ELR (cell line): ENCODE measurements around the gene PAPPA2.
A peak's percentile ranks its signal among the peaks of the same experiment; 100 is the strongest.

ENCODE experiments used
- DNase-seq: peaks from one replicate; pipeline ENCODE4 v3.0.0-alpha.2; 2015; ENCODE audit warnings: low read depth

PAPPA2 gene

GRCh38 chr1:176767714-176768136 lies 304.8 kb downstream of the PAPPA2 start:
- DNase-seq: no peak

GRCh38 chr1:176768532-176768931 lies 305.6 kb downstream of the PAPPA2 start:
- no peak for DNase-seq

DNA sequence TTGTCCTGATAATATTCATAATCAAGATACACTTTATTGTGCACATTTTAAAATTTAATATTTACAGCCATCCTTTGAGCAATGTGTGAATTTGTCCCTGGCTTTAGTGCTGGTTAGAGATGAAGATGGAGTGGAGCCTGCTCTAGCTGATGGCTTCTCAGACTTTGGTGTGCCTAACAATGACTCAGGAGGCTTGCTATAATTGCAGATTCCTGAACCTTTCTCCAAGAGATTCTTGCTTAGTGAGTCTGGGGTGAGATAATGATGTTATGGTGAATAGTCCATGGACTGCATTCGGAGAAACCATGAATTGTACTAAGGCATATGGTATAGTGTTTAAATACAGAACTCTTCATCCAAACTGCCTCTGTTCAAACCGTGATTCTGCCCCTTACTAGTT lies 307.1 kb downstream of the PAPPA2 start:
- peak; percentile 19 for DNase-seq

GRCh38 chr1:176773038-176773437 lies 310.1 kb downstream of the PAPPA2 start:
- no peak for DNase-seq

- no peak for DNase-seq
Measured at GRCh38 chr1:176774224-176774623, 311.2 kb downstream of the PAPPA2 start.

GRCh38 chr1:176775378-176775777 lies 312.4 kb downstream of the PAPPA2 start:
- no peak for DNase-seq

- no peak for DNase-seq
Measured at GRCh38 chr1:176775996-176776395, 313.0 kb downstream of the PAPPA2 start.

DNA sequence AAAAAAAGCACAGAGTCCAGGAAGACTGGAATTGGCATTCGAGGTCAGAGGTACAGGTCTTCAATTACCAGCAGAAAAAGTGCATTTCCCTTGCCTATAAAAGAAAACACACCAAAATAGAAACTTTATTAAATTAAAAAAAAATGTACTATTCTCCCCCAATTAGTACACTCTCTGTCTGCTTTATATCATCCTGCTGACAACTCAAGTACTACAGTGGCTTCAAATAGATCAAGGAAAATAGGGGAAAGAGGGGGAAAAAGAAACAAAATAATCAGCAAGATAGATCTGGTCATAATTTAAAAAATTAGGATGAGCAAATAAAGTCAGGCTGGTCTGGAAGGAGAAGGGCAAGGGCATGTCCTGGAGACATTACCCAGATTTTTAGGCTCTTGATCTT lies 315.1 kb downstream of the PAPPA2 start:
- no peak for DNase-seq

GRCh38 chr1:176779992-176780328 lies 317.0 kb downstream of the PAPPA2 start:
- DNase-seq: no peak

DNA sequence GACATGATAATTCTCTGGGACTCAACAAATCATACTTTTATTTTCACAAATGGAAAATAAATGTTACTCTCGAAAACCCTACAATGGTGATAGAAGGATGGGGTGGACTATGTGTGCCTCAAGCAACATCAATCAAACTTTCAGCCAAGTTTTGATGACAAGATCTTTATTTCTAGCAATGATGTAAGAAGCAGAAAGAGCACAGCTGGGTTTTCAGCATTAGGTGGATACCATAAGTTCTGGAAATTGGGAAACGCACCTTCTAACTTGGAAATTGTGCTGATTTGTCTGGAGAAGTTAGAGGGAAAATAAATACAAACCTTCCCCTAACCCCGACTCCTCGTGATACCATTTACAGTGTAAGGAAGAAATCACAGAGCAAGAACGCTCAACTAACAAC lies 320.3 kb downstream of the PAPPA2 start:
- DNase-seq: no peak

DNA sequence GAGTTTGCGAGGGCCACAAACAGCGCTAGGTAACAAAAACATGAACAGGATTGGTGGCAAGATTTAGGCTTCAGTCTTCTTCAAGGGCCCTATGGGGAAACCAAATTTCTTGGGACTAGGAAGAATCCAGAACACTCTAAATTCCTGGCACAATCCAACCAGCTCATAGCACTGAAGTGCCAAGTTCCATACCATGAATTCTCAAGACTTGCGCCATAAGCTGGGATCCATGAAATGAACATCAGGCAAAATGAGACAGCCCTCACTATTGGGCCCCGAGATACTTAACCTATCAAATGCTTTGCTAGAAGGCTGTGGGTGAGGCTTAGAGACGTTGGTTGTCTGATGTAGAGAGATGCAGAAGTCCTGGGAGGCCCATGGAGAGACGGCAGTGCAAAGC lies 322.1 kb downstream of the PAPPA2 start:
- DNase-seq: no peak

GRCh38 chr1:176785791-176786190 lies 322.8 kb downstream of the PAPPA2 start:
- peak; percentile 2 for DNase-seq

DNA sequence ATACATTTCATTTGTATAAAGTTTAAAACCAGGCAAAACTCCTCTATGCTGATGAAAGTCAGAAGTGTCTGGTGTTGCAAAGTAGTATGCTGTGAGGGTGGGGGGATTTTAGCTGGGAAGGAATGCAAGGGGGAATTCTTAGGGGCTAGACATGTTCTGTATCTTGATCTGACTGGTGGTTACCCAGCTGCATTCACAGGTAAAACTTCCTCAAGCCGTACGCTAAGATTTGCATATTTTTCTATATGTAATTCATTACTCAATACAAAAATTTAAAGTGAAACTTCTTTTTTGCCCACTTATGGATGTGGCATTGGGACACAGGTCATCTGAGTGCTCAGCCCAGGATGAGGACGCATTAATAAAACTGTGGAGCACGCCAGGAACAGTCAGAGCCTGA lies 323.3 kb downstream of the PAPPA2 start:
- peak; percentile 7 for DNase-seq

DNA sequence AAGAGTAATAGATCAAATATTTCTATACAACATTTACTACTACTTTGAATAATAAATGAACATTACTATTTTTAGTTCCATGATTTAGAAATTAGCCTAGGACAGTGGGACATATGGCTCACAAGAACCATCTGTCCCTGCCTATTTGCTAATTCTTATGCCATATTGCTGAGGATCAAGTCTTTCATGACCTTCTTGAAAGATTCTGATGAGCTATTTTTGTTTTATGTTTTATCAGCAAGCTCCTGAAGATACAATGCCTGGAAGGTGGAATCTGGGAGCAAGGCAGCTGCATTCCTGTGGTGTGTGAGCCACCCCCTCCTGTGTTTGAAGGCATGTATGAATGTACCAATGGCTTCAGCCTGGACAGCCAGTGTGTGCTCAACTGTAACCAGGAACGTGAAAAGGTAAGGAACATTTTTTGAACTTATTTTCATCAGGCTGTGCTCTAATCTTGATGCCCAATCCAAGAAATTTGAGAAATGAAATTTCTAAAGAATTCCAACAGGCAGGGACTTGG lies 326.7 kb downstream of the PAPPA2 start:
- peak; percentile 34 for DNase-seq

- DNase-seq: no peak
Measured at GRCh38 chr1:176790786-176791185, 327.8 kb downstream of the PAPPA2 start.

- peak; percentile 7 for DNase-seq
Measured at GRCh38 chr1:176791906-176792305, 328.9 kb downstream of the PAPPA2 start.

DNA sequence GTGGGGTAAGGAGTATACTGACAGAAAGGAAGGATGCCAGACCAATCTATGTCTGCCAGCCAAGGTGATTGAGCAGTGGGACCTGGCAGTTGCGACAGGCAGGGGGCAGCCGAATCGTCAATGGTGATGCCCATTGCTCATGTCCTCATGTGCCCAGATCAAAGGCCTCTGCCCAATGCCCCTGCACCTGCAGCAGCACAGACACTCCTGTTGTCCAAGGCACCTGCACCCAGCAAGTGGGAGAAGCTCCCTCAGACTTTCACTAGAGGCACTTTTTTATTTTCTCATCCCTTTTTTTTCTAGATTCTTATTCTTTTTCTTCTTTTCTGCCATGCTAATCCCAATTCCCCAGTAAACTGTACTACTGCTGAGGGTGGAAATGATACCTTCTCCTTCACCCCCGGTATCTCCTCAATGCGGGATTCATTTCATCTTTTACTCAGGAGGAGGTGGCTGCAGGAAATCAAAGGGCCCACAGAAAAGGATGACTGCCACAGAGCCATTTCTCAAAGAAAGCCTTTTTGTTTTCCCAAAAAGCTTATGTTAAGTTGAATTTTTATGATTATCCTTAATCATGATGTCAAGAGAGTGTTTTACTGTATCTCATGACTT lies 332.0 kb downstream of the PAPPA2 start:
- no peak for DNase-seq

DNA sequence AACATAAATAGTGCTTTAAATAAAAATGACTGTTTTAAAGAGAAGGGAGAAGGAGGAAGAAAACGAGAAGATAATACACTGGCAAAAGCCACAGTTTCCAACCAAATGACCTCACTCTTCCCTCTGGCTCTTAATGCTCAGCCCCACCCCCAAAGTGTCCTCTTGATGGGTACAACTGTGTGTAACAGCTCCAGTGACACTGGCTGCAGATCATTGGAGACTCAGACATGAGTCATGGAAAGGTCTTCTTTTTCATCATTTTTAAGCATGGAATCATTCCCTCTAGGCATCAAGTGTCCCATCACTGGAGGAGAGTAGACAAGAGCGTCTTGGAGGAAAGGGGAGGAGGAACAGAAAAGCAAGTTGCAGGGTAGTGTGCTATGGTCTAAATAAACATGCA lies 333.0 kb downstream of the PAPPA2 start:
- peak; percentile 77 for DNase-seq

DNA sequence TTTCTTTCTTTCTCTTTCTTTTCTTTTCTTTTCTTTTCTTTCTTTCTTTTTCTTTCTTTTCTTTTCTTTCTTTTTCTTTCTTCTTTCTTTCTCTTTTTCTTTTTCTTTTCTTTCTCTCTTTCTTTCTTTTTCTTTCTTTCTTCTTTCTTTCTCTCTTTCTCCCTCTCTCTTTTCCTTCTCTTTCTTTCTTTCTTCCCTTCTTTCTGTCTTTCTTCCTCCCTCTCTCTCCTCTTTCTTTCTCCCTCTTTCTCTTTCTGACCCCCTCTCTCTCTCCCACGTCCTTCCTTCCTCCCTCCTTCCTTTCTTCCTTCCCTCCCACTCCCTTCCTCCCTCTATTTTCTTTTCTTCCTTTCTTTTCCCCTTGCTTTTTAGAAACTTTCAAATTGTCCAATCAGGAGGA lies 333.6 kb downstream of the PAPPA2 start:
- DNase-seq: no peak

GRCh38 chr1:176799327-176799726 lies 336.4 kb downstream of the PAPPA2 start:
- DNase-seq: no peak

- DNase-seq: no peak
Measured at GRCh38 chr1:176800978-176801513, 338.1 kb downstream of the PAPPA2 start.

DNA sequence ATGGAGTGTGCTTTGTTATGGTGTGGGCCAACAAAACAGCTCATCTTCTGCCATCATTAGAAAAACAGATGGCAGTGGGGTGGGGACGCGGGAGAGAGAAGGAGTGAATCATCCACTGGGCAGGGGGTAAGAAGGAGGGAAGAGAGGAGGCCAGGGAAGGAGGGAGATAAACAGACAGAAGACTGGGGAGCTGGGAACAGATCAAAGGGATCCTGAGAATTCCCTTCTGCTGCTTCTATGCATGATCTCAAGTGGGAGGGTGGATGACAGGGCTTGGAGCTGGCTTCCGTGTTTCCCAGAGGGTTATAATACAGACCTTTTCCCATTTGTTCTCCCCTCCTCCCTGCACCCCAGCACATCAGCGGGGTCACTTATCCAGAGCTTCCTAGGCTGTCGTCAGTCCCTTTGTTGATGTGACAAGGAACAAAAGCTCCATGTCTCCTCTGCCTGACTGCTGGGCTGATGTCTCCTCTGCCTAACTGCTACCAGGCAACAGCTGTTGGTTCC lies 338.6 kb downstream of the PAPPA2 start:
- DNase-seq: no peak

- DNase-seq: no peak
Measured at GRCh38 chr1:176802316-176802715, 339.3 kb downstream of the PAPPA2 start.

- DNase-seq: no peak
Measured at GRCh38 chr1:176803042-176803441, 340.1 kb downstream of the PAPPA2 start.
